HG02840 (cell line): Measurements from ENCODE around the gene MAGI1.
"Not testable (repeated sequence)": the region's sequence is repeated elsewhere in the genome, so short reads cannot be mapped to it uniquely, and the experiment has no call there.

Source experiments
- ATAC-seq: cut with Tn5 transposase; IDR thresholded peaks from one replicate; pipeline ENCODE4 v1.9.1; 2021; ENCODE audit warnings: mild to moderate bottlenecking, moderate library complexity, moderate number of reproducible peaks; ENCODE audit not compliant: unreplicated experiment, low FRiP score

MAGI1 gene

GRCh38 chr3:65523878-65524277, 514.8 kb downstream of the MAGI1 start:
- no peak for ATAC-seq

DNA sequence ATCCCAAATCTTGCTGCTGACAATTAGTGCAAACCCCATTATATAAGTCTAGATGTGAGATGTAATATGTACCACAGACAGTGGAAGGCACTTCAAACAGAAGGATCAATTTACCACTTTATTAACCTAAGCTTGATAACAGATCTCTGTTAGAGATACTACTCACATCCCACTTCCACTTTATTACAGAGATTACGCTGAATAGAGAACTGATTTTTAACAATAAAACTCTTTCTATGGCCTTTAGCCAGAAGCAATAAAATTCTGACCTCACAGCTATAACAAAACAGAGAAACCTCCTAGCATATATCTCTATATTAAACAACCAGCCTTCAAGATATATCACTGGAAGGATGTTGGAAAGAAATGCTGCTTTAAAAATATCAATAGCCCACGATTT, 517.7 kb downstream of the MAGI1 start:
- no peak for ATAC-seq

GRCh38 chr3:65516998-65517397, 521.7 kb downstream of the MAGI1 start:
- ATAC-seq: no peak

DNA sequence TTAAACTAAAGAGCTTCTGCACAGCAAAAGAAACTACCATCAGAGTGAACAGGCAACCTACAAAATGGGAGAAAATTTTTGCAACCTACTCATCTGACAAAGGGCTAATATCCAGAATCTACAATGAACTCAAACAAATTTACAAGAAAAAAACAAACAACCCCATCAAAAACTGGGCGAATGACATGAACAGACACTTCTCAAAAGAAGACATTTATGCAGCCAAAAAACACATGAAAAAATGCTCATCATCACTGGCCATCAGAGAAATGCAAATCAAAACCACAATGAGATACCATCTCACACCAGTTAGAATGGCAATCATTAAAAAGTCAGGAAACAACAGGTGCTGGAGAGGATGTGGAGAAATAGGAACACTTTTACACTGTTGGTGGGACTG, 524.4 kb downstream of the MAGI1 start:
- ATAC-seq: not testable (repeated sequence)

DNA sequence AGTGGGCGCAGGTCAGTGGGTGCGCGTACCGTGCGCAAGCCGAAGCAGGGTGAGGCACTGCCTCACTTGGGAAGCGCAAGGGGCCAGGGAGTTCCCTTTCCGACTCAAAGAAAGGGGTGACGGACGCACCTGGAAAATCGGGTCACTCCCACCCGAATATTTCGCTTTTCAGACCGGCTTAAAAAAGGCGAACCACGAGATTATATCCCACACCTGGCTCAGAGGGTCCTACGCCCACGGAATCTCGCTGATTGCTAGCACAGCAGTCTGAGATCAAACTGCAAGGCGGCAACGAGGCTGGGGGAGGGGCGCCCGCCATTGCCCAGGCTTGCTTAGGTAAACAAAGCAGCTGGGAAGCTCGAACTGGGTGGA, 529.3 kb downstream of the MAGI1 start:
- not testable (repeated sequence) for ATAC-seq

DNA sequence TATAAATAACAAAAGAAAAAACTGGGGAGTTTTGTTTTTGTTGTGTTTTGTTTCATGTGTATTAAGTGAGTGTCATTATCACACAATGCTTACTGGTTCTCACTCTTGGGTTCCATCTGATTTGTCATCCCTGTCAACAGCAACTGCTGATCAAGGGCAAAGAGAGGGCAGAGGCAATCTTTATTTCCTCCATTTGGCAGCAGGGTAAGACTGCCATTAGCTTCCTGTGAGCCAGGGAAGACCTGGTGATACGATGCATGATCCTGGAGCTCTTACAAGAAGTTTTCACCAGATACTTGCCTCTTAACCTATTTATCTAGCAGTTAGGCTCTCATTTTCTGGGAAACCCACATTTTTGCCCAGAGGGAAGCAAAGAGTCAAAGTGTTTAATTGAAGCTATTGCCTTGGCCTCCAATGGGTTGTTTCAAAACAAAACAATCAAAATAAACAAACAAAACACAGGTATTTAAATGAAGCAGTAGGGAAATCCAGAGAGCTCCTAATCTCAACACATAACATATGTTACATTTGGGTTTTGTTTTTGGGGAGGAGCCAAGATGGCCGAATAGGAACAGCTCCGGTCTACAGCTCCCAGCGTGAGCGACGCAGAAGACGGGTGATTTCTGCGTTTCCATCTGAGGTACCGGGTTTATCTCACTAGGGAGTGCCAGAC, 529.8 kb downstream of the MAGI1 start:
- no peak for ATAC-seq

- no peak for ATAC-seq
These were observed 531.3 kb downstream of the MAGI1 start for GRCh38 chr3:65507437-65507836.

- ATAC-seq: no peak
These were observed 534.9 kb downstream of the MAGI1 start for GRCh38 chr3:65503776-65504175.

DNA sequence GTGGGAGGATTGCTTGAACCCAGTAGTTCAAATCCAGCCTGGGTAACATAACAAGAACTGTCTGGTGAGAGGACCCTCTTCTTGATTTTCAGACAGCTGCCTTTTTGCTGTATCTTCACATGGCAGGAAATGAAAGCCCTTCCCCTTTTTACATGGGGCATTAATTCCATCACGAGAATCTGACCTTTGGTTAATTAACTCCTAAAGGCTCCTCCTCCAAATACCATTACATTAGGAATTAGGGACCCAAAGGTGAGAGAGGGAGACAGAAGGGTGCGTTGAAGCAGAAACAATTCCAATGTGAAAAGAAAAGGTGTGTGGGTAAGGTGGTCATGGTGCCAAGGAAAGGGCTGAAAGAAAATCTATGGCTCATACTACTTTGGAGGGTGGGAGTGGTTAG, 536.2 kb downstream of the MAGI1 start:
- no peak for ATAC-seq

DNA sequence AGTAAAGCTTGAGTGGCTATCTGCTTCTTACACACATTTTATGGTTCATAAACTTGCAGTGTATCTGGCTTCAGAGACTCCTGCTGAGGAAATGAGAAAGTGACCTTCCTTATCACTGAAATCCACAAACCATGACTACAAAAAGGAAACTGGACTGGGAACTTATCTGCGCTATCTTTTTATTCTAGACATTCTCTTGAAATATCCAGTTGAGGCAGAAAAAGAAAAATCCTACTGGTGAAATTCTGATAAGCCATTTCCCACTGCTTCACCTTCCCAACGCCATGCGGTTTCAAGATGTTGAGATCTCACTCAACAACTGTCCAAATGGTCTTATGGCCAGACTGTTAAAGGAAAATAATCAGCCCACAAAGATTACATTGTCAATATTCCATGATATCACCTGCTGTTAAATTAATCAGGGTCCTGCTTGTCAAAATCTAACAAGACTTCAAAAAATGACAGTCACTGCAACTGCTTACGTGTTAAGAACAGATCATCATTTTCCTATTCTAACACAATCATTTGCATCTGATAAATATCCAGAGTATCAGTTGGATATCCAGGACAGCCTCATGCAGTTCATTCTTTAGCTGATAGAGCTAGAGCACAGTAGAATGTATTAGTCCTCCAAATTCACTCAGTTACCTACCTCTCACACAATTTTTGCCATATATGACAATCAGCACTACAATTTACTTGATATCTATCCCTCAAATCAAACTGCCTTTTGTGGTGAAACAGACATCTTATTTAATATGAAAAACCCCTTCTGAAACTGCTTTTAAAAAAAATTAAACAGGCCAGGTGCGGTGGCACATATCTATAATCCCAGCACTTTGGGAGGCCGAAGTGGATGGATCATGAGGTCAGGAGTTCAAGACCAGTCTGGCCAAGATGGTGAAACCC, 538.1 kb downstream of the MAGI1 start:
- no peak for ATAC-seq

DNA sequence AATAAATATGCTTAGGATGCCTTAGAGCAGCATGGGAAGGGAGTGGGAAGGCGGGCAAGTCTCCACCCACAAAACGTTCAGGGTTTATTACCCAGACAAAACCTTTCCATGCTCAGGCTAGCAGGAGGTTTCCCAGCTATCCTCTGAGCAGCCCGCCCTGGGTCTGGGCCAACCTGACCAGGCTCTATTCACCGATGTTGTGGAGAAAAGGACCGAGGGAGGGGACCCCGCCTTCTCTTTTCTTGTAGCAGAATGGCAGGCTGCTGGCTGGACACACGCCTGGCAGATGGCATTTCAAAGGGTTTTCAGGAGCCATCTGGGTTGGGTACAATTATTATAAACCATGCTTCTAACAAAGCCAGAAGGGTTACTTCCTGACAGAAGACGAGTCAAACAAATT, 540.9 kb downstream of the MAGI1 start:
- ATAC-seq: no peak

- ATAC-seq: no peak
These were observed 541.5 kb downstream of the MAGI1 start for GRCh38 chr3:65497236-65497635.

DNA sequence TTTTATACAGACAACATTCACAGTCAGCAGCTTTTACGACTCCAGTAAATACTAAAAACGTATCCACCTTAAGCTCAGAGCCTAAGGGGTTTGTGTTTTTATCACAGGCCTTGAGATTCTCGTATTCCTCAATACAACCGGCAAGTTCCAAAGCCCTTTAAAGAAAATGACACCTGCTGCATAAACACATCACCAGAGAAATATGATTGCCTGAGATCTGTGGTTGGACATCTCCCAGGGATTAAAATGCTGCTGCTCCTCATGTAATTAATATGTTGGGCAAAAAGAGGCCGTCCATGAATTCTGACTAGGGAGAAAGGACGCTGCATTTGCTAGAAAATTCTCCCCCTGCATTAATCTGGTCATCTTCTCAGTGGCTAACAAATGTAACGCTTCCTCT, 544.8 kb downstream of the MAGI1 start:
- no peak for ATAC-seq

DNA sequence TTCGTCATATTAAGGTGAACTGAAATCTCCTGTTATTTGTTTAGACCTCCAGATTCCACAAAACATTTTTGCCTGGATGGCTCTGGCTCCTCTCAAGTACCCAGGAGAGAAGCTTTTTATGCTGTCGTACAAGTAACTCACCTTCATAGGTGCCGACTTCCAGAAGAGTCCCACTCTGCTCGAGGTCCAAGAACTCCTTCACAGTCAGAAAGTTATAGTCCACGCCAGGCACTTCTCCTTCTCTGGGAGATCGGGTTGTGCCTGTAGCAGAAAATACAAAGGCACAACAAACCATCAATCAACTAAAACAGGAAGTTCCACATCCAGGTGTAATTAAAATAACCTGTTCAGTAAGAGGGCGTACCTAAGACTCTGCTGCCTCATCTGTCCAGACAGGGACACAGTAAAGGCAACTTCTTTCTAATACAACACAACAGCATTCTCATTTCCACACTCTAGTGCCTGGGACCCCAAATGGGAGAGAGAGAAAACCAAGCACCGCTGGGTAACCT, 545.3 kb downstream of the MAGI1 start:
- no peak for ATAC-seq

GRCh38 chr3:65492249-65492648, 546.5 kb downstream of the MAGI1 start:
- no peak for ATAC-seq

DNA sequence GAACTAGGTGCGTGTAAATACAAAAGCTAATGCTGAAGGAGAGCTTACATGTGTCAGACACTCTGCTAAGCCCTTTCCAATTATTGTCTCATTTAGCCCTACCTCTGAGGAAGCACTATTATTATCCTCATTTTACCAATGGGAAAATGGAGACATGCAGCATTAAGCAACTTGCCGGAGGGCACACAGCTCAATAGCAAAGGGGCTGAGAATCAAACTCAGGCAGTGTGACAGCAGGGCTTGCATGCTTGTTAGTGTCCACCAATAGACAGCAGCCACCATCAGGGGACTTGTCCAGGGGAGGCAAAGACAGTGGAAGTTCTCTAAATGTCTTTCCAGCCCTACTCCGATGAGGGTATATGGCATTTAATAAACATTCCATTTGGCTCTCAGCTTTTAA, 548.6 kb downstream of the MAGI1 start:
- ATAC-seq: no peak

GRCh38 chr3:65489253-65489652, 549.5 kb downstream of the MAGI1 start:
- ATAC-seq: no peak

DNA sequence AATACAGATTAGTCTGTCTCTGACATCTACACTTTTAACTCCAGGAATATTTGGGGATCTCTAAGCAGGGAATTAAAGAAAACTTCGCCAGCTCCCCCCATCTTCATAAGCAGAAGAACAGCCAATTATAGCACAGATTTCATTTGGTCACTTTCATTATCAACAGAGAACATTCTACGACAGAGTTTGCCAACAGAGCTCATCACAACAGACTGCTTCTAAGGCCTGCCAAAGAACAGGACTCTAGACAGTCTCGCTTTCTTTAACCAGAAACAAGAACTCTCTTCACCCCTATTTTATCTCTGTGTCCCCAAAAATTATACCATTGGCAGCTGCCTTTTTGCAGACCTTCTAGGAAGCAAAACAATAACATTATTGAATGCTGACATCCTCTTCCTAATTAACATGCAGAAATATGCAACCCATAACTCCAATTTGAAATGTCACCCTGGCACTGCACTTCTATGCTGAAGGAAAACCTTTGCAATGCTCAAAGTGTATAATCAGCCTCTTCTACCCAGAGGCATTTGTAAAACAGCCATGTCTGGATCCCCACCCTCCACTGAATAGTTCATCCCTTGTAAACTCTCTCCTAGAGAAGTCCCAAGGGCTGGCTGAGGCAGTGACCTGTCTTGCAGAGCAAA, 552.8 kb downstream of the MAGI1 start:
- ATAC-seq: no peak

GRCh38 chr3:65484964-65485363, 553.8 kb downstream of the MAGI1 start:
- ATAC-seq: no peak

- ATAC-seq: no peak
These were observed 555.2 kb downstream of the MAGI1 start for GRCh38 chr3:65483480-65483879.

DNA sequence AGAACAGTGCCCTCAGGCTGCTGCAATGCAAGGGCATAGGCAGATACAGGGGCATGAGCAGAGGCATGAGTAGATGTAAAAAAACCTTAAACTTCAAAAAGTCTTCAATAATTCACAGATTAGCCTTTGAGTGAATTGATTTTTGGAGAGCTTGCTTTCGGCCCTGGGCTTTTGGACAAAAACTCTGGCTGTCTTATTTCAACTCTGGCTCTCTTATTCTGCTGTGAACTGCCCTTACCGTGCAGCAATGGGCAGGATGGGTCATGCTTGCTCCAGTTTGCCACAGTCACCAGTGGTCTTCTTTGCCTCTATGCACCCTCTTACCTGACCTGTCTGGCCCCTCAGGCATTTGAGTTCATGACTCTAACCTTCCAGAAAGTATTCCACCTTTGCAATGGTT, 555.7 kb downstream of the MAGI1 start:
- no peak for ATAC-seq
